Dermis microvascular lymphatic vessel endothelial cell (primary cell): Measurements from ENCODE around the gene ZSCAN5A. TPM values are rescaled to one million over a fixed set of nuclear protein-coding genes. Genes with fewer than 3 reads are reported as not detected.
"Not testable (repeated sequence)": the region's sequence is repeated elsewhere in the genome, so short reads cannot be mapped to it uniquely, and the experiment has no call there.

Source experiments
- DNase-seq, 2 donors: peaks; one replicate each; pipeline versions ENCODE4 v3.0.0 to v3.0.0-alpha.2; 2010; ENCODE audit warnings: low read depth in 2 of 2
- total RNA-seq: library from RNA; depleted of rRNA; stranded (reverse); fragments of >200 nt; gene quantifications from 2 replicates; pipeline ENCODE4 v1.2.1, GENCODE V29; 2014

Gene ZSCAN5A
- total RNA-seq, 1 donor from 2014 or later, result 6.9 TPM

DNA sequence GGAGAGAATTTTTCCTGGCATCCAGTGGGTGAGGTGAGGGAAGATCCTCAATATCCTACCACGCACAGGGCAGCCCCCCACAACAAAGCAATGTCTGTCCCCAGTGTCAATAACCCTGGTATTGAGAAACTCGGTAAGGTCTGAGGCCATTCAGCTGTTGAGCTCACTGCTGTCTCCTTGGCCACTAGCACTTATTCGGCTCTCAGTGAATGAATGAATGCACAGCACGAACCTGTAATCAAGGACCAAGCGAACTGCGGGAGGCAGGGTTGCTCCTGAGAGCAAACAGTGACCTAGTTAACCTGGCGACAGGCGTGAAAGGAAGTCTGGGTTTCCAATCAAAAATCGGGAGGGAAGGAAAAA, 640 bp downstream of the ZSCAN5A start:
- no peak for DNase-seq

GRCh38 chr19:56312787-56313657, 1.6 kb downstream of the ZSCAN5A start:
- DNase-seq, result no peak

GRCh38 chr19:56312342-56312741, 2.3 kb downstream of the ZSCAN5A start:
- no peak for DNase-seq

- no peak for DNase-seq
Observed at GRCh38 chr19:56310462-56310861, 4.2 kb downstream of the ZSCAN5A start.

DNA sequence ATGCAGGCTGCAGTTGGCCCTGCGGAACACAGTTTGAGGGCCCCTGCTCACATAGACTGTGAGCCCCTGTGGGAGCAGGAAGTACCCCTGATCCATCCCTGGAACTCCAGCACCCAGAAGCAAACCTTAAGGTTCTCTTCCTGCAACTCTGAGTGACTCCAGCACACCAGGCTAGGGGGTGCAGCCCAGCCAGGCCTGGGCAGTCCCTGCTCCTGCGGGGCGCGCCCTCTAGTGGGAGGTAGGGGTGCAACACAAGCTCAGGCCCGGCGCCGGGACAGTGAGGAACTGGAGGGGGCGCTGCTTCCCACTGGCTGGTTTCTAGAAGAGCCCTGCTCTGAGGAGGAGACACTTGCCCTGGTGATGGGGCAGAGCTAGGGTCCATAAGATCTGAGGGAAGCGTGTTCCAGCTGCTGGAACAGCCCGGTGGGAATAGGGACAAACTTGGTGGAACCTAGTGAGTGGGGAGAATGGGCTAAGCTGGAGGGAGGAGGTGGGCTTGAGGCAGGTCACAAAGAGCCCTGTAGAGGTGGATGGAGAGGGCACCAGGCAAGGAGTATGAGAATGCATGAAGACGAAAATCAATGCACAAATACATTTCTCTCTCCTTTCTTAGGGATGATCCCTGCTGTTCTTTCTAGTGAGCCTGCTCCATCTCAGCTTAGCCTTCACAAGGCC, 5.0 kb downstream of the ZSCAN5A start:
- peak in 1 of 2 donors; percentile 59 for DNase-seq

DNA sequence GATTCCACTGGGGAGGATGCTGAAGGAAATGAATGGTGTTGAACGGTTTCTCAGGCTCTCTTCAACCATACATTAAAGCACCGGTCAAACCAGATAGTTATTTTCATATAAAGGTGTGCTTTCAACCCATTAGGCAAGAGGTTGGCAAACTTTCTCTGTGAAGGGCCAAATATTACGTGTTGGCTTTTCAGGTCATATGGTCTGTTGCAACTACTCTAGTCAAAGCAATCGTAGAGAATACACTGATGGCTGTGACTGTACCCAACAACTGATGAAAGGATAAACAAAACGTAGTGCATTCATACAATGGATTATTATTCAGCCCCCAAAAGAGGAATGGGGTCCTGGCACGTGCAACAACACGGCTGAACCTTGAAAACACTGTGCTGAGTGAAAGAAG, 5.8 kb downstream of the ZSCAN5A start:
- no peak for DNase-seq

- DNase-seq, result not testable (repeated sequence)
Observed at GRCh38 chr19:56307062-56307461, 7.6 kb downstream of the ZSCAN5A start.

DNA sequence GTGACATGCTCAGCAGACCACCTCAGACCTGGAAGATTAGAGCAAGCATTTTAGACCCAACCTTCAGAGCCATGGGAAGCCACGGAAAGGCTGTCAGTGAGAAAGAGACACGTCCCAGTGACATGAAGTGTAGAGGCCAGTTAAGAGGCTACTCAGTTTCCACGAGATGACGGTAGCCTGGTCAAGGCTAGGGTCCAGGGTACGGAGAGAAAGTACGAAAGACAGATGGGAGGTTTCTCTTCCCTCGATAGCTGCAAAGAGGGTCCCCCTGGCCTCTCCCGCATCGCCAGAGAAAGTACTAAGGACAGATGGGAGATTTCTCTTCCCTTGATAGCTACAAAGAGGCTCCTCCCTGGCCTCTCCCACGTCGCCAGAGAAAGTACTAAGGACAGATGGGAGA, 8.6 kb downstream of the ZSCAN5A start:
- DNase-seq, result no peak

GRCh38 chr19:56304243-56304642, 10.4 kb downstream of the ZSCAN5A start:
- no peak for DNase-seq

- peak; percentile 62 to 81 for DNase-seq
Observed at GRCh38 chr19:56301886-56302620, 12.6 kb downstream of the ZSCAN5A start.

GRCh38 chr19:56301155-56301554, 13.5 kb downstream of the ZSCAN5A start:
- DNase-seq, result peak in 1 of 2 donors; percentile 15

GRCh38 chr19:56299688-56300087, 15.0 kb downstream of the ZSCAN5A start:
- no peak for DNase-seq

DNA sequence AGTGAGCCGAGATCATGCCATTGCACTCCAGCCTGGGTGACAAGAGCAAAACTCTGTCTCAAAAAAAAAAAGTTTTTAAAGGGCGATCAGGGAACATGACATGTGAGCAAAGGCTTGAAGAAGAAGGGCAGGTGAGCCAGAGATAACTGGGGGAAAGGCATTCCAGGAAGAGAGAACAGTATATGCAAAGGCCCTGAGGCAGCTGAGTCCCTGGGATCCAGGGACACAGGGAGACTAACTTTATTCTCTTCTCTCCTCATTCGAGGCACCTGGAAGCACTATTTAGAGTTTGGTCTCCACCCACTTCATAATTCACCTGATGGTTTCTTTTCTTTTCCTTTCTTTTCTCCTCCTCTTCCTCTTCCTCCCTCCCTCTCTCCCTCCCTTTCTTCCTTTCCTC, 17.6 kb downstream of the ZSCAN5A start:
- no peak for DNase-seq

DNA sequence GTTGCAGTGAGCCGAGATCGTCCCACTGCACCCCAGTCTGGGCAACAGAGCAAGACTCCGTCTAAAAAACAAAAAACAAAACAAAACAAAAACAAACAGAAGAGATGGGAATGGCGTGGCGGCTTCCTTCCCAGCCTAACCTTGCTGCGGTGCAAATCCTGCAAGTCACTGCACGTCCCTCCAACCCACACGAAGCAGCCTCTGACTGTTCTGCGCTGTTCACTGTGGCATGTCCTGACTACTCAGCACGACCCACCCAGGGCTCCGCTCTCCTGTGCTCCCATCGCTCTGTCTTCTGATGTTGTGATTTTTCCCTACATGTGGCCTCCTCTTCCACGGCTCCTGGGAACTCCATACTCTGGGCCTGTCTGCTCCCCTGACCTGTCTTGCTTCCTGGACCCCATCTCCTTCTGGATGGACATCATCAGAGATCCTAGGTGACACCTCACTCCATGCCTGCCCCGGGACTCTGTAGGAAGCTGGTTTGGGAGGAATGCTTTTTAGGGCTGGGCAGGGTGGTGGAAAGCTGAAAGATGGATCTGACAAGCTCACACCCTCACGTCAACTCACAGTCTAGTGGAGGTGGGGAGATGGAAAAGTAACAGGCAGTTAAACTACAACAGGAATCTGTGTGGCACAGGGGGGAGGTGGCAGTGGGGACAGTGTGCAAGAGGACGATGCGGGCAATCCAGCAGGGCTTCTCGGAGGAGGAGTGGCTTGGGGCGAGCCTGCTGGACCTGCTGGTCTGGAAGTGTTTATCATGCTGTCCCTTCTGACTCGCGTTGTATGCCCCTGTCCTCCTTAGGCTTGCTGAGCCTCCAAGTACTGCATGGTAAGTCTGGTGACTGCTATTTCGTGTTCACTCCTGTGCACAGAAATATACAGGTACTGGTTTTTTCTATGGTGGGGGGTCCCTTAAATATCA, 18.8 kb downstream of the ZSCAN5A start:
- DNase-seq, result no peak

DNA sequence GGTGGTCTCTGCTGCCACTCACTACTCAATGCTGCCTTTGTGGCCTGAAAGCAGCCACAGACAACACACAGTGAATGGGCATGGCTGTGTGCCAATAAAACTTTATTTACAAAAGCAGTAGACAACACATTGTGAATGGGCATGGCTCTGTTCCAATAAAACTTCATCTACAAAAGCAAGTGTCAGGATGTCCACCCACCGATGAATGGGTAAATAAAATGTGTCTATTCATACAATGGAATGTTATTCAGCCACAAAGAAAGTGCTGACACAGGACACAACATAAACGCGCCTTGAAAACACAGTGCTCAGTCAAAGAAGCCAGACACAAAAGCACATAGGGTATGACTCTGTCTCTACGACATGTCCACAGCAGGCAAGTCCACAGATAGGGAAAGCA, 20.1 kb downstream of the ZSCAN5A start:
- DNase-seq, result peak; percentile 74 to 77

GRCh38 chr19:56291867-56292266, 22.8 kb downstream of the ZSCAN5A start:
- DNase-seq, result no peak

DNA sequence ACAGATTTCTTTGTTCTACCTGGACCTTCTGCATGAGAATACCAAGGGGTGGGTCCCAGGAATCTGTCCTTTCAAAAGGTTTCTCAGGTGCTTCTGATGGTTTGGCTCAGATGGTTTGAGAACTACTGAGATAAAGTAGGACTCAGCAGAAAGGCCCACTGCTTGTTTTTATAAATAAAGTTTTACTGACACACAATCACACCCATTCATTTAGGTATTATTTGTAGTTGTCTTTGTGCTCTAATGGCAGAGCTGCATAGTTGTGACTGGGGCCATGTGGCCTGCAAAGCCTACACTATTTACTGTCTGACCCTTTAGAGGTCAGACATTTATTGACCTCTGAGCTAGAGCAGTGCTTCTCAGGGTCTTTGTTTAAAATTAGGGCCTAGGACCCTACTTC, 24.5 kb downstream of the ZSCAN5A start:
- no peak for DNase-seq

DNA sequence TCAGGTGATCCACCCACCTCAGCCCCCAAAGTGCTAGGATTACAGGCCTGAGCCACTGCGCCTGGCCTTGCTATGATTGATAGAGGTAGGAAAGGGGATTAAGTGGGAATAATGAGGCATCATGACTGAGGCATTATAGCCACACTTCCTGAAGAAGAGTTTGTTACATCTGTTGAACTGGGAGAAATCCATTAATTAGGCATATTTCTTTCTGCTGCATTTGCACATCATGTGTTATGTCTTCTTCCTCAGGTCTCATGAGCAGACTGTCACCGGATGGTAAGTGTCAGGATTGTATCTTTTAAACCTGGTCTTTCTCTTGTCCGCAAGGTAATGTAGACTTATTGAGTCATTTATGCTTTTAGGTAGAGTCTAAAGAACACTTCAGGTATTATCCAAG, 29.9 kb downstream of the ZSCAN5A start:
- DNase-seq, result no peak

GRCh38 chr19:56282809-56283208, 31.8 kb downstream of the ZSCAN5A start:
- DNase-seq, result no peak

DNA sequence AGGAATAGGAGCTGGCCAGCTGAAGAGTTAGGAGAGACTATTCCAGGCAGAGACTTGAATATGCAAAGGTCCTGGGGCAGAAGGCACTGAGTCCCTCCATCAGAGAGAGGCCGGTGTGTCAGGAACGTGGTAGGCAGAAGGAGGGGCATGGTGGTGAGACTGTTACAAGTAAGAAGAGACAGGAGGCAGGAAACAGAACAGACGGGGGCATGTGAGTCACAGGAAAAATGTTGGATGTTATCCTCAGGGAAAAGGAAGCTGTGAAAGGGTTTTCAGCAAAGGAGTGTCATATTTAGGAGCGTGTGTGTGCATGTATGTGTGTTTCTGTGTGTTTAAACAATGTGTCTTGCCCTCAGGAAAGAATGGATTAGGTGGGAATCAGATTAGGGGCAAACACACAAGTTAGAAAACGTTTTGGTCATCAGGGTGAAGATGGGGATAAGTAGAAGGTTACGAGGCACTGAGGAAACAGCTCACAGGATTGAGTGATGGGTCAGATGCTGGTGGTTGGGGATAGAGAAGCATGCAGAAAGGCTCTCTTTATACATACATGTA, 41.0 kb downstream of the ZSCAN5A start:
- DNase-seq, result peak; percentile 61 to 89
